ENCODE data around the gene DDO. TPM values are rescaled to one million over a fixed set of nuclear protein-coding genes. Genes with fewer than 3 reads are reported as not detected.

The DDO gene
- polyA plus RNA-seq, 1 experiment, result 0.68 TPM

DNA sequence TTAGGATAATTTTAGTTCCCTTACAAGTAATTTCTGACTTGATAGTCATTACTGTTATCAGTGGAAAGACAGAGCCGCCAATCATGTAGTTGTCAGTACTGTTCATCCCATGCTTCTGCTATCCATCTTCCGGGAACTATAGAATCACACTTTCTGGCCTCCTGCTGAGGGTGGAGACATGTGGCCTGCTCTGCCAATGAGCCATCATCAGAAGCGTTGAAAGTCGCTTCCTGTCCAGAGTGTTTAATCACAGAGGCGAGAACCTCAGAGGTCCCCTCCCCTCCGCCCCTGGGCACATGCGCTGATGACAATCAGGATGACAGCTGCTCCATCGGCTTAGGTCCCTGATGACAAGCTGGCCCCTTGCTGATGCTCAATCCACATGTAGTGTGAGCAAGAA lies 3.0 kb downstream of the DDO start:
- TF ChIP-seq, protein P1, sequence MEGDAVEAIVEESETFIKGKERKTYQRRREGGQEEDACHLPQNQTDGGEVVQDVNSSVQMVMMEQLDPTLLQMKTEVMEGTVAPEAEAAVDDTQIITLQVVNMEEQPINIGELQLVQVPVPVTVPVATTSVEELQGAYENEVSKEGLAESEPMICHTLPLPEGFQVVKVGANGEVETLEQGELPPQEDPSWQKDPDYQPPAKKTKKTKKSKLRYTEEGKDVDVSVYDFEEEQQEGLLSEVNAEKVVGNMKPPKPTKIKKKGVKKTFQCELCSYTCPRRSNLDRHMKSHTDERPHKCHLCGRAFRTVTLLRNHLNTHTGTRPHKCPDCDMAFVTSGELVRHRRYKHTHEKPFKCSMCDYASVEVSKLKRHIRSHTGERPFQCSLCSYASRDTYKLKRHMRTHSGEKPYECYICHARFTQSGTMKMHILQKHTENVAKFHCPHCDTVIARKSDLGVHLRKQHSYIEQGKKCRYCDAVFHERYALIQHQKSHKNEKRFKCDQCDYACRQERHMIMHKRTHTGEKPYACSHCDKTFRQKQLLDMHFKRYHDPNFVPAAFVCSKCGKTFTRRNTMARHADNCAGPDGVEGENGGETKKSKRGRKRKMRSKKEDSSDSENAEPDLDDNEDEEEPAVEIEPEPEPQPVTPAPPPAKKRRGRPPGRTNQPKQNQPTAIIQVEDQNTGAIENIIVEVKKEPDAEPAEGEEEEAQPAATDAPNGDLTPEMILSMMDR (IDR thresholded peaks at IDR 0.05; ENCODE audit: low read depth, low read length), result no peak
- no peak for DNase-seq (ENCODE audit: low read depth, low spot score)
- H3K4me3 ChIP-seq (ENCODE audit: low read depth, low read length), result no peak overlapping the region
- ChIA-PET CTCF (interaction anchor here (1.5 kb wide), 1 partner anchor 373 kb away, joined by 3 read pairs; no protein-coding TSS in a partner anchor), POLR2A (no interaction called here)
- H3K27ac ChIP-seq (ENCODE audit: low read depth, low read length), result no peak overlapping the region
- H3K27me3 ChIP-seq (ENCODE audit: control insufficient read depth, insufficient read depth, low read length), result peaks cover 8% of the 10 kb centered on the region
- H3K9me3 ChIP-seq (ENCODE audit: control insufficient read depth, insufficient read depth, low read length), result no peaks in the 10 kb centered on the region

DNA sequence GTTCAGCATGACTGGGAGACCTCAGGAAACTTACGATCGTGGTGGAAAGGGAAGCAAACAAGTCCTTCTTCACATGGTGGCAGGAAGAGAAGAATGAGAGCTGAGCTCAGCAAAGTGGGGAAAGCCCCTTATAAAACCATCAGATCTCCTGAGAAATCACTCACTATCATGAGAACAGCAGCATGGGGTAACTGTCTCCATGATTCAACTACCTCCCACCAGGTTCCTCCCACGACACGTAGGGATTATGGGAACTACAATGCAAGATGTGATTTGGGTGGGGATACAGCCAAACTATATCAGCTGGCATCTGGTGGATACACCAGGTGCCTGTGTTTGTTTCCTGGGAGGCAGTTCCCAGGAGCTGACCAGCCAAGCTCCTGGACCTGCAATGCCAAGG lies 4.9 kb downstream of the DDO start:
- ChIA-PET CTCF (no interaction called here), POLR2A (no interaction called here)
- TF ChIP-seq, protein P1 (IDR thresholded peaks at IDR 0.05; ENCODE audit: low read depth, low read length), result no peak
- peaks cover 11% of the 10 kb centered on the region for H3K27me3 ChIP-seq (ENCODE audit: control insufficient read depth, insufficient read depth, low read length)
- H3K27ac ChIP-seq (ENCODE audit: low read depth, low read length), result no peak overlapping the region
- no peak overlapping the region for H3K4me3 ChIP-seq (ENCODE audit: low read depth, low read length)
- no peaks in the 10 kb centered on the region for H3K9me3 ChIP-seq (ENCODE audit: control insufficient read depth, insufficient read depth, low read length)
- no peak for DNase-seq (ENCODE audit: low read depth, low spot score)

DNA sequence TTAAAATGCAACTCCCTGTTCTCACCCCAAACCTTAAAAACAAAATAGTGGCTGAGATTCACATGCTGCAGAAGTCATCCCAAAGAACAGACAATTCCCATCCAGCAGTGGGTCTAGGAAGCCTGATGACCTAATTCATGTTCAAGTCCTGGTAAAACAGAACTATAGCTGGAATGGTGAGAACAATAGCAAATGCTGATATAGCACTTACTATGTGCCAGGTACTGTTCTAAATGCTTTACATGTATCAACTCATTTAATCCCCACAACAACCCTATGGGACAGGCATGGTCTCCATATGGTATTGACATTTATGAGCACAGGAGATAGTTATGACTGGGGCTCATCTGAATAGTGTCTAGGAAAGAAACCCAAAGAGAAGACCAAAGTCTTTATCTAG lies 5.6 kb downstream of the DDO start:
- H3K4me3 ChIP-seq (ENCODE audit: low read depth, low read length), result no peak overlapping the region
- DNase-seq (ENCODE audit: low read depth, low spot score), result no peak
- ChIA-PET POLR2A (no interaction called here), CTCF (no interaction called here)
- no peaks in the 10 kb centered on the region for H3K9me3 ChIP-seq (ENCODE audit: control insufficient read depth, insufficient read depth, low read length)
- H3K27ac ChIP-seq (ENCODE audit: low read depth, low read length), result no peak overlapping the region
- H3K27me3 ChIP-seq (ENCODE audit: control insufficient read depth, insufficient read depth, low read length), result peaks cover 11% of the 10 kb centered on the region
- TF ChIP-seq, protein P1 (IDR thresholded peaks at IDR 0.05; ENCODE audit: low read depth, low read length), result no peak

DNA sequence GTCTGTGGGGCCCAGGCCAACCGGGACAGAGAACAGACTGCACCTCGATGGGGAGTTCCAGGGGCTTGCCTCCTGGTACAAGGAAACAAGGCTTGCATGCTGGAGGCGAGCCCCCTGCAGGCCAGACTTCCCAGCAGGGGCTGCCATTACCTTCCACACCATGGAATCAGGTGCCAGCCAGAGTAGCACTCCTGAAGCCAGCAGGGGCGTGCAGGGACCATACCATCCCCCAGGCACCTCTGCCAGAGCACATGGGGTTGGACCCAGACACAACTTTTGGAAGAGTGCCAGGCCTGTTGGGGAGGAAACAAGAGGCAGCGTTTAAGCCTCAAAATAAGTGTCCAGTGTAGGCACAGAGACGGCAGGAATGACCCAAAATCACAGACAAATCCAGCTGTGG lies 6.5 kb downstream of the DDO start:
- Histone ChIP-seq H3K27ac (ENCODE audit: low read depth, low read length) (no peak overlapping the region), H3K9me3 (ENCODE audit: control insufficient read depth, insufficient read depth, low read length) (no peaks in the 10 kb centered on the region), H3K4me3 (ENCODE audit: low read depth, low read length) (no peak overlapping the region), H3K27me3 (ENCODE audit: control insufficient read depth, insufficient read depth, low read length) (peaks cover 11% of the 10 kb centered on the region)
- DNase-seq (ENCODE audit: low read depth, low spot score), result no peak
- CTCF ChIA-PET, result no interaction called here
- POLR2A ChIA-PET, result no interaction called here
- TF ChIP-seq, protein P1 (IDR thresholded peaks at IDR 0.05; ENCODE audit: low read depth, low read length), result no peak

DNA sequence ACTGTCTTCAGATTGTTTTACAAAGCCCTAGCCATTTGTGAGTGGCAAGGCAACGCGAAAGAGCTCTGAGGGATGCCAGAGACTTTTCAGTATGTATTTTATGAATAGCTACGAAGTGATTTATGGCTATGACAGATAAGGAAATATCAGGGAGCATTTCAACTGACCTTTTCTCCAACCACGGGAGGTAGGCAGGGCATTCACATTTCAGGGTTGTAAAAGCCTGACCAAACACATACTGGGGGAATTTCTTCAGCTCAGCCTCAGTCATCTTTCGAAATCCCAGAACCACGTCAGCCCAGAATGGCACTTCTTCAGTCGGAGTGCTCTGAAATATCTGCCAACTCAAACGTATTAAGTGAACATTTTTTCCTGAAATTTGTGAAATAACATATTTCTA lies 10.8 kb downstream of the DDO start:
- Histone ChIP-seq H3K27ac (ENCODE audit: low read depth, low read length) (no peak overlapping the region), H3K4me3 (ENCODE audit: low read depth, low read length) (no peak overlapping the region), H3K9me3 (ENCODE audit: control insufficient read depth, insufficient read depth, low read length) (no peaks in the 10 kb centered on the region), H3K27me3 (ENCODE audit: control insufficient read depth, insufficient read depth, low read length) (peaks cover 5% of the 10 kb centered on the region)
- no peak for DNase-seq (ENCODE audit: low read depth, low spot score)
- POLR2A ChIA-PET, result interaction anchor here (0.5 kb wide), 1 partner anchor 255 kb away, joined by 3 read pairs; no protein-coding TSS in a partner anchor
- TF ChIP-seq, protein P1 (IDR thresholded peaks at IDR 0.05; ENCODE audit: low read depth, low read length), result no peak
- CTCF ChIA-PET, result interaction anchor here (2.0 kb wide), 1 partner anchor 13 kb away, joined by 5 read pairs; no protein-coding TSS in a partner anchor

All from AG04450 (cell line).